SK-N-SH treated with all-trans-retinoic acid at 6 μM for 48 hours (cell line): ENCODE data around the gene RANBP1.

ENCODE experiments used
- ARNTL ChIP-seq: fragments of 450-650 bp; formaldehyde crosslinking; IDR thresholded peaks from 2 replicates; pipeline ENCODE4 v1.5.0; 2020; ENCODE audit warnings: low read depth, mild to moderate bottlenecking, moderate library complexity, borderline replicate concordance
- CSDC2 ChIP-seq: fragments of 250-450 bp; sonication (Bioruptor Pico); IDR thresholded peaks from 2 replicates; pipeline ENCODE4 v1.5.0; 2020; ENCODE audit warnings: mild to moderate bottlenecking, moderate library complexity
- GLIS3 ChIP-seq: fragments of 250-450 bp; sonication (Bioruptor Pico); IDR thresholded peaks from 2 replicates; pipeline ENCODE4 v1.5.0; 2020; ENCODE audit warnings: mild to moderate bottlenecking, moderate library complexity
- ISL1 ChIP-seq: fragments of 250-450 bp; sonication (Bioruptor Pico); IDR thresholded peaks from 2 replicates; pipeline ENCODE4 v2.1.2; 2022; ENCODE audit warnings: mild to moderate bottlenecking, moderate library complexity
- PATZ1 ChIP-seq: fragments of 250-450 bp; sonication (Bioruptor Pico); IDR thresholded peaks from 2 replicates; pipeline ENCODE4 v1.8.0; 2020; ENCODE audit warnings: mild to moderate bottlenecking, moderate library complexity, borderline replicate concordance
- RARB ChIP-seq: fragments of 250-450 bp; sonication (Bioruptor Pico); IDR thresholded peaks from 2 replicates; pipeline ENCODE4 v1.8.0; 2021; ENCODE audit warnings: mild to moderate bottlenecking, moderate library complexity
- SNAI2 ChIP-seq: fragments of 250-450 bp; sonication (Bioruptor Pico); IDR thresholded peaks from 2 replicates; pipeline ENCODE4 v1.5.0; 2020; ENCODE audit warnings: mild to moderate bottlenecking, moderate library complexity
- TCF4 ChIP-seq: fragments of 250-450 bp; sonication (Bioruptor Pico); IDR thresholded peaks from 2 replicates; pipeline ENCODE4 v1.8.0; 2021; ENCODE audit warnings: mild to moderate bottlenecking, moderate library complexity, borderline replicate concordance
- TOX ChIP-seq: fragments of 250-450 bp; sonication (Bioruptor Pico); IDR thresholded peaks from 2 replicates; pipeline ENCODE4 v1.8.0; 2021; ENCODE audit warnings: mild to moderate bottlenecking, moderate library complexity, borderline replicate concordance
- ZFP3 ChIP-seq: fragments of 250-450 bp; sonication (Bioruptor Pico); IDR thresholded peaks from 2 replicates; pipeline ENCODE4 v1.5.0; 2020; ENCODE audit warnings: mild to moderate bottlenecking, moderate library complexity
- ZFP30 ChIP-seq: fragments of 450-650 bp; formaldehyde crosslinking; IDR thresholded peaks from 2 replicates; pipeline ENCODE4 v1.5.0; 2022; ENCODE audit warnings: mild to moderate bottlenecking, moderate library complexity
- ZNF565 ChIP-seq: fragments of 450-650 bp; formaldehyde crosslinking; conservative IDR thresholded peaks from 2 replicates; pipeline ENCODE4 v1.5.0; 2020; ENCODE audit warnings: low read depth, mild to moderate bottlenecking, moderate library complexity
- TF ChIP-seq, protein P1 (sequence below): fragments of 250-450 bp; sonication (Bioruptor Pico); IDR thresholded peaks from 2 replicates; pipeline ENCODE4 v1.5.1; 2021; ENCODE audit warnings: mild to moderate bottlenecking, moderate library complexity

DNA sequence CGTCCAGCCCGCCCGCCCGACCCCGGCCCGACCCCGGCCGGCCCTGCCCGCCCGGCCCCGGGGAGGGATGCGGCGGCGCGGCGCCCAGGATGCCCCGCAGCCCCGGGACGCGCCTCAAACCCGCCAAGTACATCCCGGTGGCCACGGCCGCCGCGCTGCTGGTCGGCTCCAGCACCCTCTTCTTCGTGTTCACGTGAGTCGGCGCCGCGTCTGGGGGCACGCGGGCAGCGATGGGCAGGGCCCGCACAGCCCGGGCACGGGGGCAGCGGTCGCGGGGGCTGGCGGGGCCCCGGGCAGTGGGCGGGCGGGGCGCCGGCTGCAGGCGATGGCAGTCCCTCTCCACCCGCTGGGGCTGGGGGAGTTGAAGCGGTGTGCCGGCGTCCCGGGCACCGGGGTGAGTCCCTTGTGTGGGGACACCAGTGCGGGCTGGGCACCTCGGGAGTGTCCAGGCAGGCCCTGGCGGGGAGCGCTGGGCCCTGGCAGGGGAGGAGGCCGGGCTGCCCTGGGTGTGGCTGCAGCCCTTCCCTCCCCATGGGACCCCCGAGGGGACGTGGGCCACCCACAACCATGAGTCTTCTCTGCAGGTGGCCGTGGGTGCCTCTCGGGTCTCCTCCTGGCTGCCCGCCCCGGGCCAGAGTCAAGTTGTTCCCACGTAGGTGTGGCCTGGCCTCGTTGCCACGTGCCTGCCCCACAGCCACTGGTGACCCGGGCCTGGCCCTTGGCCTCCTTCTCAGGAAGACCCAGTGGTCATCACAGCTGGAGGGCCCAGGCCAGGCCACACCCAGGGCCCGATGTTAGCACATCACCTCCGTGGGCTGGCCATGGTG lies 16.2 kb downstream of the RANBP1 start:
- TF ChIP-seq ZNF565 (CRISPR knock-in tag) (no peak), ISL1 (CRISPR knock-in tag) (no peak), GLIS3 (CRISPR knock-in tag) (no peak), ZFP30 (CRISPR knock-in tag) (no peak), PATZ1 (CRISPR knock-in tag) (no peak), SNAI2 (CRISPR knock-in tag) (no peak), TOX (CRISPR knock-in tag) (no peak), CSDC2 (CRISPR knock-in tag) (no peak), RARB (CRISPR knock-in tag) (no peak), ZFP3 (CRISPR knock-in tag) (no peak), TCF4 (CRISPR knock-in tag) (no peak), ARNTL (no peak)
- TF ChIP-seq, protein P1, sequence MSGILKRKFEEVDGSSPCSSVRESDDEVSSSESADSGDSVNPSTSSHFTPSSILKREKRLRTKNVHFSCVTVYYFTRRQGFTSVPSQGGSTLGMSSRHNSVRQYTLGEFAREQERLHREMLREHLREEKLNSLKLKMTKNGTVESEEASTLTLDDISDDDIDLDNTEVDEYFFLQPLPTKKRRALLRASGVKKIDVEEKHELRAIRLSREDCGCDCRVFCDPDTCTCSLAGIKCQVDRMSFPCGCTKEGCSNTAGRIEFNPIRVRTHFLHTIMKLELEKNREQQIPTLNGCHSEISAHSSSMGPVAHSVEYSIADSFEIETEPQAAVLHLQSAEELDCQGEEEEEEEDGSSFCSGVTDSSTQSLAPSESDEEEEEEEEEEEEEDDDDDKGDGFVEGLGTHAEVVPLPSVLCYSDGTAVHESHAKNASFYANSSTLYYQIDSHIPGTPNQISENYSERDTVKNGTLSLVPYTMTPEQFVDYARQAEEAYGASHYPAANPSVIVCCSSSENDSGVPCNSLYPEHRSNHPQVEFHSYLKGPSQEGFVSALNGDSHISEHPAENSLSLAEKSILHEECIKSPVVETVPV (CRISPR knock-in tag), result no peak
